ENCODE data around the gene LRP1B.

GRCh38 chr2:142100970-142101369 lies 29.8 kb downstream of the LRP1B start:
- TF ChIP-seq EZH2 (IDR thresholded peaks at IDR 0.05; ENCODE audit: borderline replicate concordance, low read length): no peak
- TF ChIP-seq CTCF (IDR thresholded peaks at IDR 0.05; ENCODE audit: low read length): no peak
